ENCODE results near the gene DCAF8L2. TPM values are rescaled to one million over a fixed set of nuclear protein-coding genes. Genes with fewer than 3 reads are reported as not detected.
"Not testable (repeated sequence)": the region's sequence is repeated elsewhere in the genome, so short reads cannot be mapped to it uniquely, and the experiment has no call there.

Gene DCAF8L2
- polyA plus RNA-seq, 3 donors, result not detected

- DNase-seq, result no peak
Observed at GRCh38 chrX:27675493-27675892, 85.3 kb downstream of the DCAF8L2 start.

GRCh38 chrX:27679281-27679680, 89.1 kb downstream of the DCAF8L2 start:
- no peak for DNase-seq

- no peak for DNase-seq
Observed at GRCh38 chrX:27680726-27681125, 90.6 kb downstream of the DCAF8L2 start.

- DNase-seq, result not testable (repeated sequence)
Observed at GRCh38 chrX:27683566-27684208, 93.5 kb downstream of the DCAF8L2 start.

GRCh38 chrX:27694667-27695066, 104.5 kb downstream of the DCAF8L2 start:
- no peak for DNase-seq

GRCh38 chrX:27706526-27706925, 116.4 kb downstream of the DCAF8L2 start:
- no peak for DNase-seq

GRCh38 chrX:27715610-27716009, 125.5 kb downstream of the DCAF8L2 start:
- DNase-seq, result no peak

GRCh38 chrX:27728291-27728690, 138.1 kb downstream of the DCAF8L2 start:
- no peak for DNase-seq

- no peak for DNase-seq
Observed at GRCh38 chrX:27731962-27732361, 141.8 kb downstream of the DCAF8L2 start.

- no peak for DNase-seq
Observed at GRCh38 chrX:27735914-27736313, 145.8 kb downstream of the DCAF8L2 start.

- DNase-seq, result no peak
Observed at GRCh38 chrX:27740933-27741332, 150.8 kb downstream of the DCAF8L2 start.

GRCh38 chrX:27743521-27743920, 153.4 kb downstream of the DCAF8L2 start:
- not testable (repeated sequence) for DNase-seq

GRCh38 chrX:27746516-27746915, 156.4 kb downstream of the DCAF8L2 start:
- DNase-seq, result no peak

- DNase-seq, result not testable (repeated sequence)
Observed at GRCh38 chrX:27750298-27750697, 160.2 kb downstream of the DCAF8L2 start.

- DNase-seq, result no peak
Observed at GRCh38 chrX:27751976-27752375, 161.8 kb downstream of the DCAF8L2 start.

- DNase-seq, result no peak
Observed at GRCh38 chrX:27765718-27766117, 175.6 kb downstream of the DCAF8L2 start.

- DNase-seq, result no peak
Observed at GRCh38 chrX:27767387-27767786, 177.2 kb downstream of the DCAF8L2 start.

GRCh38 chrX:27775984-27776383, 185.8 kb downstream of the DCAF8L2 start:
- no peak for DNase-seq

GRCh38 chrX:27796640-27797257, 206.6 kb downstream of the DCAF8L2 start:
- no peak for DNase-seq

- no peak for DNase-seq
Observed at GRCh38 chrX:27797575-27797974, 207.4 kb downstream of the DCAF8L2 start.
